ENCODE data around the gene BMP8A.
"Not testable (repeated sequence)": the region's sequence is repeated elsewhere in the genome, so short reads cannot be mapped to it uniquely, and the experiment has no call there.

The BMP8A gene

DNA sequence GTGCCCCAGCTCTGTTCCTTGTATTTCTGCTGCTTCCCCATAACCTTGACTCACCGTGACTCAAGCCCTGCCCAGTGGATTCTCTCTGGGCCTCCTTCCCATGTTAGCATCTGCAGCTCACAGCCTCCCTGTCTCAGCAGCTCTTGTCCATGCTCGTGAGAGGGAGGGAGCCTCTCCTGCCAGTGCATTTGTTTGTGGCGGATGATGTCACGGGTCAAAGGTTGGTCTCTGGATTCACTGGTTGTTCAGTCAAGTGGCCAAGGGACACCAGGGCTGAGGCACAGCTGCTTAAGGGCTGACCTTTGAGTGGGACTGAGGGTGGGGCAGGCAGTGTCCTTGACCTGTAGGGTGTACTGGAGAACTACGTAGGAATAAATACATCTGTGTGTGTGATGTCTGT is 27.9 kb downstream of the BMP8A start:
- H3K27me3 ChIP-seq (ENCODE audit: control insufficient read depth, insufficient read depth, low read length); H3K9ac ChIP-seq (ENCODE audit: low read length); H3K4me3 ChIP-seq (ENCODE audit: low read depth, low read length); H3K36me3 ChIP-seq (ENCODE audit: control insufficient read depth, insufficient read depth, low read length); H3K9me3 ChIP-seq (ENCODE audit: control insufficient read depth, insufficient read depth, low read depth, low read length); H3K27ac ChIP-seq (ENCODE audit: low read depth, low read length); H3K4me1 ChIP-seq (ENCODE audit: control insufficient read depth, insufficient read depth, low read length): not testable (repeated sequence)

DNA sequence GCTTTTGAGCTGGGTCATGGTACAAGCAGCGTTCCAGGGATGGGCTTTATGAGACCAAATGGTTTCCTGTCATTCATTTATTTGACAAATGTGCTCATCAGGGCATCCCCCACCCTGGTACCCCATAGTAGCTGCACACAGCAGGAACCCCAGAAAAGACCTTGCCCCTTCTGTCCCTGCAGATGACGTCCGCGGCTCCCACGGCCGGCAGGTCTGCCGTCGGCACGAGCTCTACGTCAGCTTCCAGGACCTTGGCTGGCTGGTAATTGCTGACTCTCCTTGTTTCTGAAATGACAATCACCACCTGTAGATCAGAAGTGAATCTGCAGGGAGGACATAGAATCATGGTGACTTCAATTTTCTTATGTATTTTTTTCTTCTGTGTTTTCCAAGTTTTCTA is 30.8 kb downstream of the BMP8A start:
- not testable (repeated sequence) for H3K4me3 ChIP-seq (ENCODE audit: low read depth, low read length); H3K4me1 ChIP-seq (ENCODE audit: control insufficient read depth, insufficient read depth, low read length); H3K9ac ChIP-seq (ENCODE audit: low read length); H3K9me3 ChIP-seq (ENCODE audit: control insufficient read depth, insufficient read depth, low read depth, low read length); H3K36me3 ChIP-seq (ENCODE audit: control insufficient read depth, insufficient read depth, low read length); H3K27ac ChIP-seq (ENCODE audit: low read depth, low read length); H3K27me3 ChIP-seq (ENCODE audit: control insufficient read depth, insufficient read depth, low read length)

DNA sequence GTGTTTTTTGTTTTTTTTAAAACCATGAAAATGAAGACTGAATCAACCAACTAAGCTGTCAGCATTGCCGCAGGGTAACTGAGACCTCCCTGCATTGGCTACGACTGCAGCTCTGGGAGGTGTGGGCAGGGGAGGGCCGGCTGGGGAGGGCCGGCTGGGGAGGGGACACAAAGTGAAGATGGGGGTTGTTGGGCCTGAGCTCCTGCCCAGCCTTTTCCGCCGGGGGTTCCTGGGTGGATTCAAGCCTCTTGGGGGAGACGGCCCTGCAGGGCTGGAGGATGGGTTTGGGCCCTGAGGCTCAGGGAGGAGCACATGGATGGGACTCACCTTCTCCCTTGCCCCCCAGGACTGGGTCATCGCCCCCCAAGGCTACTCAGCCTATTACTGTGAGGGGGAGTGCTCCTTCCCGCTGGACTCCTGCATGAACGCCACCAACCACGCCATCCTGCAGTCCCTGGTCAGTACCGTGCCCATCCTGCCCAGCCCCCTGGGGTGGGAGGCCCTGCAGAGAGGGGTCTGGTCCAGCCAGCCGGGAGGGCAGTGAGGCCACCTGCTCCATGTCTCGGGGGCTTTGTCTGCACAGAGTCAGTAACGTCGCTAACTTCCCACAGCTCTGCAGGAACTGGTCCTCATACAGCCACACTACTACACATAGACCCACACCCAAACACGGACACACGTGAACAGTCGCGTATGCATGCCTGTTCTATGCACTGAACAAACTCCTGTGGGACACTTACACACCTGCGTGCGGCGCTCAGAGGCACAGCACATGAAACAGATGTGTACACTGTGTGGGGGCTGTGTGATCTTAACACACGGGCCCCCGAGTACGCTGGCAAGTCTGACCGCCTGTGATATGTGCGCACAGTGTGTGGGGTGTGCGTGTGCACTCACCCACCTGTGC is 31.5 kb downstream of the BMP8A start:
- Histone ChIP-seq H3K27me3 (ENCODE audit: control insufficient read depth, insufficient read depth, low read length) (no peaks in the 10 kb centered on the region), H3K4me3 (ENCODE audit: low read depth, low read length) (no peak overlapping the region), H3K4me1 (ENCODE audit: control insufficient read depth, insufficient read depth, low read length) (no peaks in the 10 kb centered on the region), H3K9me3 (ENCODE audit: control insufficient read depth, insufficient read depth, low read depth, low read length) (no peaks in the 10 kb centered on the region), H3K36me3 (ENCODE audit: control insufficient read depth, insufficient read depth, low read length) (0 out of 2 replicates have a peak, but pooled peaks cover 3% of the 10 kb centered on the region), H3K9ac (ENCODE audit: low read length) (no peak overlapping the region), H3K27ac (ENCODE audit: low read depth, low read length) (no peak overlapping the region)

- Histone ChIP-seq H3K27me3 (ENCODE audit: control insufficient read depth, insufficient read depth, low read length) (no peaks in the 10 kb centered on the region), H3K9ac (ENCODE audit: low read length) (no peak overlapping the region), H3K9me3 (ENCODE audit: control insufficient read depth, insufficient read depth, low read depth, low read length) (no peaks in the 10 kb centered on the region), H3K4me1 (ENCODE audit: control insufficient read depth, insufficient read depth, low read length) (no peaks in the 10 kb centered on the region), H3K27ac (ENCODE audit: low read depth, low read length) (no peak overlapping the region), H3K4me3 (ENCODE audit: low read depth, low read length) (no peak overlapping the region), H3K36me3 (ENCODE audit: control insufficient read depth, insufficient read depth, low read length) (0 out of 2 replicates have a peak, but pooled peaks cover 10% of the 10 kb centered on the region)
Observed at GRCh38 chr1:39524171-39524570, 32.7 kb downstream of the BMP8A start.

DNA sequence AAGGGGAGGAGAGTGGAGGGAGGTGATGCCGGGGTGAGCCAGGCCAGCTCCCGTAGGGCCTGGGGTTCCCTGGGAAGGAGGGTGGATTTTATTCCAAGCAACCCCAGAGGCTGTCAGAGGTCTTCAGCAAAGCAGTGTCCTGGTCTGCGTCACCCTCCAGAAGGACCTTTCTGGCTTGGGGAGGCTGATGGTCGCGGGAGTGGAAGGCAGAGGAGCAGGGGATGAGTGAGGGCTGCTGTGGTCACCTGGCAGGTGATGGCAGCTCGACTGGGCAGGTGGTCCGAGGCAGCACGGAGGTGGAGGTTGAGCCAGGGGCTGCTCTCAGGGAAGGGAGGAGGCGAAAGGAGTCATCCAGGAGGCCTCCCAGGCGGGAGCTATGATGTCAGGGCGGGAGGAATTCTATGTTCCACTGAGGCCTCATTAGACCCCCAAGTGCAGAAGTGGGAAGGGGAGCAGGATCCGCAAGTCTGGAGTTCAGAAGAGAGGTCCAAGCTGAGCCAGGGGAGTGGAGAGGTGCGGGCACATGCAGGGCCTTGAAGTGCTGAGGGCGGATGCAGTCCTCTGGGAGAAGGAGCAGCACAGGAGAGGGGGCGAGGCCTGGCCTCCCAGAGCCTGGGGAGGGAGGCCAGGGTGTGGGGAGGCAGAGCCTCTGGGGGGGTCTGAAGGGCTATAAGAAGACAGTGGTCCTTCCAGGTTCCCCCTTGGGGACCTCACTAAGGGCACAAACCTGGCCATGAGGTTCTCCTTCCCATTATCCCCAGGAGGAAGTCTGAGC is 33.3 kb downstream of the BMP8A start:
- Histone ChIP-seq H3K9ac (ENCODE audit: low read length) (no peak overlapping the region), H3K4me3 (ENCODE audit: low read depth, low read length) (no peak overlapping the region), H3K27me3 (ENCODE audit: control insufficient read depth, insufficient read depth, low read length) (no peaks in the 10 kb centered on the region), H3K36me3 (ENCODE audit: control insufficient read depth, insufficient read depth, low read length) (0 out of 2 replicates have a peak, but pooled peaks cover 10% of the 10 kb centered on the region), H3K9me3 (ENCODE audit: control insufficient read depth, insufficient read depth, low read depth, low read length) (no peaks in the 10 kb centered on the region), H3K27ac (ENCODE audit: low read depth, low read length) (no peak overlapping the region), H3K4me1 (ENCODE audit: control insufficient read depth, insufficient read depth, low read length) (no peaks in the 10 kb centered on the region)

DNA sequence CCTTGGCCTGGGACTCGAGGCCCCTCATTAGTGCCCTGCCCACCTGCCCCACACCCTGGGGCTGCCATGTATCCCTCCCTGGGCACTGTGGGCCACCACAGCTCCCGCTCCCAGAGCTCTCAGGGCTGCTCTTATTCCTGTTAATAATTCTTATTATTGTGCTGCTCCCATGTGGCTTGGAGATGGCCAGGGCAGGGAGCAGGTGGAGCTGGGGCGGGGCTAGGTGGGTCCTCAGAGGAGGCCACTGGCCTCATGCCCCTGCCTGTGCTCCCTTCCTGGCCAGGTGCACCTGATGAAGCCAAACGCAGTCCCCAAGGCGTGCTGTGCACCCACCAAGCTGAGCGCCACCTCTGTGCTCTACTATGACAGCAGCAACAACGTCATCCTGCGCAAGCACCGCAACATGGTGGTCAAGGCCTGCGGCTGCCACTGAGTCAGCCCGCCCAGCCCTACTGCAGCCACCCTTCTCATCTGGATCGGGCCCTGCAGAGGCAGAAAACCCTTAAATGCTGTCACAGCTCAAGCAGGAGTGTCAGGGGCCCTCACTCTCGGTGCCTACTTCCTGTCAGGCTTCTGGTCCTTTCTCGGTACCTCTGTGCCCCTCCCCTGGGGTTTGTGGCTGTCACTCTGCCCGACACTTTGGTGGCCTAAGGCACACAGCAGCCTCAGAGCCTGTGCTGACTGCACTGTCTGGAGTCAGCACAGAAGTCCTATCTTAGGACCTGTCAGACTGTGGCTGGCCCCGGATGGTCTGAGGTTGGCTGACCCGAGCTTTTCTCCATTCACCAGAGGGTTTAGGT is 34.1 kb downstream of the BMP8A start:
- Histone ChIP-seq H3K4me1 (ENCODE audit: control insufficient read depth, insufficient read depth, low read length) (no peaks in the 10 kb centered on the region), H3K27me3 (ENCODE audit: control insufficient read depth, insufficient read depth, low read length) (no peaks in the 10 kb centered on the region), H3K4me3 (ENCODE audit: low read depth, low read length) (no peak overlapping the region), H3K9ac (ENCODE audit: low read length) (no peak overlapping the region), H3K36me3 (ENCODE audit: control insufficient read depth, insufficient read depth, low read length) (0 out of 2 replicates have a peak, but pooled peaks cover 14% of the 10 kb centered on the region), H3K9me3 (ENCODE audit: control insufficient read depth, insufficient read depth, low read depth, low read length) (no peaks in the 10 kb centered on the region), H3K27ac (ENCODE audit: low read depth, low read length) (no peak overlapping the region)

GRCh38 chr1:39526466-39527189 is 35.2 kb downstream of the BMP8A start:
- no peaks in the 10 kb centered on the region for H3K27me3 ChIP-seq (ENCODE audit: control insufficient read depth, insufficient read depth, low read length)
- no peak overlapping the region for H3K27ac ChIP-seq (ENCODE audit: low read depth, low read length)
- no peaks in the 10 kb centered on the region for H3K9me3 ChIP-seq (ENCODE audit: control insufficient read depth, insufficient read depth, low read depth, low read length)

GRCh38 chr1:39527190-39527579 is 35.7 kb downstream of the BMP8A start:
- not testable (repeated sequence) for H3K9me3 ChIP-seq (ENCODE audit: control insufficient read depth, insufficient read depth, low read depth, low read length); H3K4me3 ChIP-seq (ENCODE audit: low read depth, low read length); H3K27me3 ChIP-seq (ENCODE audit: control insufficient read depth, insufficient read depth, low read length); H3K9ac ChIP-seq (ENCODE audit: low read length); H3K4me1 ChIP-seq (ENCODE audit: control insufficient read depth, insufficient read depth, low read length); H3K27ac ChIP-seq (ENCODE audit: low read depth, low read length)
- H3K36me3 ChIP-seq (ENCODE audit: control insufficient read depth, insufficient read depth, low read length) = 0 out of 2 replicates have a peak, but pooled peaks cover 14% of the 10 kb centered on the region

More at GRCh38 chr1:39526466-39527189, 35.2 kb downstream of the BMP8A start:
- Histone ChIP-seq H3K4me3 (ENCODE audit: low read depth, low read length) (no peak overlapping the region), H3K9ac (ENCODE audit: low read length) (no peak overlapping the region), H3K36me3 (ENCODE audit: control insufficient read depth, insufficient read depth, low read length) (0 out of 2 replicates have a peak, but pooled peaks cover 14% of the 10 kb centered on the region), H3K4me1 (ENCODE audit: control insufficient read depth, insufficient read depth, low read length) (no peaks in the 10 kb centered on the region)

GRCh38 chr1:39528082-39528481 is 36.6 kb downstream of the BMP8A start:
- H3K27me3 ChIP-seq (ENCODE audit: control insufficient read depth, insufficient read depth, low read length) = no peaks in the 10 kb centered on the region
- no peak overlapping the region for H3K4me3 ChIP-seq (ENCODE audit: low read depth, low read length)
- H3K9me3 ChIP-seq (ENCODE audit: control insufficient read depth, insufficient read depth, low read depth, low read length) = no peaks in the 10 kb centered on the region
- no peaks in the 10 kb centered on the region for H3K4me1 ChIP-seq (ENCODE audit: control insufficient read depth, insufficient read depth, low read length)
- H3K36me3 ChIP-seq (ENCODE audit: control insufficient read depth, insufficient read depth, low read length) = 0 out of 2 replicates have a peak, but pooled peaks cover 14% of the 10 kb centered on the region
- no peak overlapping the region for H3K27ac ChIP-seq (ENCODE audit: low read depth, low read length)
- H3K9ac ChIP-seq (ENCODE audit: low read length) = no peak overlapping the region

- Histone ChIP-seq H3K27ac (ENCODE audit: low read depth, low read length) (no peak overlapping the region), H3K4me3 (ENCODE audit: low read depth, low read length) (no peak overlapping the region), H3K9ac (ENCODE audit: low read length) (no peak overlapping the region), H3K4me1 (ENCODE audit: control insufficient read depth, insufficient read depth, low read length) (no peaks in the 10 kb centered on the region), H3K27me3 (ENCODE audit: control insufficient read depth, insufficient read depth, low read length) (no peaks in the 10 kb centered on the region), H3K36me3 (ENCODE audit: control insufficient read depth, insufficient read depth, low read length) (0 out of 2 replicates have a peak, but pooled peaks cover 16% of the 10 kb centered on the region), H3K9me3 (ENCODE audit: control insufficient read depth, insufficient read depth, low read depth, low read length) (no peaks in the 10 kb centered on the region)
Observed at GRCh38 chr1:39529901-39530535, 38.6 kb downstream of the BMP8A start.
